Transverse colon (tissue), 3 donors: ENCODE data around the gene DBI.

Experiments used
- CTCF ChIP-seq, 5 experiments: fragments of 200-600 bp in 3 of 5; fragments of 450-650 bp in 2 of 5; sonication (generic) in 3 of 5; IDR thresholded peaks; 1 replicate in 2 of 5; 2 replicates in 3 of 5; pipeline ENCODE4 v1.5.1; 2016 to 2017; ENCODE audit warnings: antibody characterized with exemption in 5 of 5, inconsistent platforms in 3 of 5, mild to moderate bottlenecking in 2 of 5, moderate library complexity in 1 of 5
- EP300 ChIP-seq: sonication (generic); formaldehyde crosslinking; IDR thresholded peaks from one replicate; pipeline ENCODE4 v1.6.1; 2017; ENCODE audit warnings: antibody characterized with exemption, low read depth
- POLR2A ChIP-seq: fragments of 450-650 bp; IDR thresholded peaks from one replicate; pipeline ENCODE4 v1.6.1; 2016; ENCODE audit warnings: antibody characterized with exemption, mild to moderate bottlenecking, moderate library complexity

GRCh38 chr2:119327431-119327830 is 39.3 kb upstream of the DBI start:
- TF ChIP-seq CTCF (IDR thresholded peaks at IDR 0.05) (no peak), EP300 (no peak), POLR2A (no peak)
